KMS-11 (cell line): ENCODE measurements around the gene TARP.

Experiments used
- H2AFZ ChIP-seq: fragments of 200-600 bp; sonication (generic); 2 replicates; pipeline ENCODE4 v1.6.1; 2016; ENCODE audit warnings: antibody characterized with exemption, mixed run types, low read depth
- H3K27ac ChIP-seq: fragments of 200-600 bp; sonication (generic); 2 replicates; pipeline ENCODE4 v1.6.1; 2016; ENCODE audit warnings: mild to moderate bottlenecking, mixed run types
- H3K27me3 ChIP-seq: fragments of 200-600 bp; sonication (generic); 2 replicates; pipeline ENCODE4 v1.6.1; 2017; ENCODE audit warnings: mild to moderate bottlenecking, low read depth, mixed run types, moderate library complexity; ENCODE audit not compliant: insufficient read depth
- H3K36me3 ChIP-seq: fragments of 200-600 bp; sonication (generic); 2 replicates; pipeline ENCODE4 v1.6.1; 2017; ENCODE audit warnings: mild to moderate bottlenecking, mixed run types; ENCODE audit not compliant: insufficient read depth
- H3K4me1 ChIP-seq: fragments of 200-600 bp; sonication (generic); 2 replicates; pipeline ENCODE4 v1.6.1; 2016; ENCODE audit warnings: mild to moderate bottlenecking, low read depth, mixed run types; ENCODE audit not compliant: poor library complexity, severe bottlenecking
- H3K4me2 ChIP-seq: fragments of 200-600 bp; sonication (generic); 2 replicates; pipeline ENCODE4 v1.7.0; 2016; ENCODE audit warnings: mild to moderate bottlenecking, mixed run types
- H3K4me3 ChIP-seq: fragments of 200-600 bp; sonication (generic); IDR thresholded peaks from 2 replicates; pipeline ENCODE4 v1.6.1; 2017; ENCODE audit warnings: low read depth, low read length, mixed read lengths; ENCODE audit not compliant: insufficient read depth
- H3K79me2 ChIP-seq: fragments of 200-600 bp; sonication (generic); 2 replicates; pipeline ENCODE4 v1.6.1; 2016; ENCODE audit warnings: low read depth, mixed run types; ENCODE audit not compliant: insufficient read depth
- H3K9ac ChIP-seq: fragments of 200-600 bp; sonication (generic); 2 replicates; pipeline ENCODE4 v1.6.1; 2016; ENCODE audit warnings: mild to moderate bottlenecking, mixed run types
- H4K20me1 ChIP-seq: fragments of 200-600 bp; sonication (generic); 2 replicates; pipeline ENCODE4 v1.6.1; 2016; ENCODE audit warnings: mild to moderate bottlenecking, mixed run types; ENCODE audit not compliant: insufficient read depth
- TF ChIP-seq, protein P1 (sequence below): fragments of 200-600 bp; sonication (generic); conservative IDR thresholded peaks from 2 replicates; pipeline ENCODE4 v1.6.1; 2017; ENCODE audit warnings: low read depth, mild to moderate bottlenecking, antibody characterized with exemption, low read length, moderate library complexity, mixed read lengths

Gene TARP

DNA sequence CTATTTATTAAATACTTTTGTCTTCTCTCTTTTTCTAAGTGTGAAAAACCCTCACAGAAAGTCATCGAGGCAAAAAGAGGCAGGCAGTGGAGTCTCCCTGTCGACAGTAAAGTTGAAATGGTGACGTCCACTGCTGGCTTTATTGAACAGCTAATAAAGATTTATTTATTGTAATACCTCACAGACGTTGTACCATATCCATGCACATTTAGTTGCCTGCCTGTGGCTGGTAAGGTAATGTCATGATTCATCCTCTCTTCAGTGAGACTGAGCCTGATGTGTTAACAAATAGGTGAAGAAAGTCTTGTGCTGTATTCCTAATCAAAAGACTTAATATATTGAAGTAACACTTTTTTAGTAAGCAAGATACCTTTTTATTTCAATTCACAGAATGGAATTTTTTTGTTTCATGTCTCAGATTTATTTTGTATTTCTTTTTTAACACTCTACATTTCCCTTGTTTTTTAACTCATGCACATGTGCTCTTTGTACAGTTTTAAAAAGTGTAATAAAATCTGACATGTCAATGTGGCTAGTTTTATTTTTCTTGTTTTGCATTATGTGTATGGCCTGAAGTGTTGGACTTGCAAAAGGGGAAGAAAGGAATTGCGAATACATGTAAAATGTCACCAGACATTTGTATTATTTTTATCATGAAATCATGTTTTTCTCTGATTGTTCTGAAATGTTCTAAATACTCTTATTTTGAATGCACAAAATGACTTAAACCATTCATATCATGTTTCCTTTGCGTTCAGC is 43.4 kb downstream of the TARP start:
- no peak overlapping the region for H3K4me2 ChIP-seq
- TF ChIP-seq, protein P1, sequence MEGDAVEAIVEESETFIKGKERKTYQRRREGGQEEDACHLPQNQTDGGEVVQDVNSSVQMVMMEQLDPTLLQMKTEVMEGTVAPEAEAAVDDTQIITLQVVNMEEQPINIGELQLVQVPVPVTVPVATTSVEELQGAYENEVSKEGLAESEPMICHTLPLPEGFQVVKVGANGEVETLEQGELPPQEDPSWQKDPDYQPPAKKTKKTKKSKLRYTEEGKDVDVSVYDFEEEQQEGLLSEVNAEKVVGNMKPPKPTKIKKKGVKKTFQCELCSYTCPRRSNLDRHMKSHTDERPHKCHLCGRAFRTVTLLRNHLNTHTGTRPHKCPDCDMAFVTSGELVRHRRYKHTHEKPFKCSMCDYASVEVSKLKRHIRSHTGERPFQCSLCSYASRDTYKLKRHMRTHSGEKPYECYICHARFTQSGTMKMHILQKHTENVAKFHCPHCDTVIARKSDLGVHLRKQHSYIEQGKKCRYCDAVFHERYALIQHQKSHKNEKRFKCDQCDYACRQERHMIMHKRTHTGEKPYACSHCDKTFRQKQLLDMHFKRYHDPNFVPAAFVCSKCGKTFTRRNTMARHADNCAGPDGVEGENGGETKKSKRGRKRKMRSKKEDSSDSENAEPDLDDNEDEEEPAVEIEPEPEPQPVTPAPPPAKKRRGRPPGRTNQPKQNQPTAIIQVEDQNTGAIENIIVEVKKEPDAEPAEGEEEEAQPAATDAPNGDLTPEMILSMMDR, result no peak
- H3K36me3 ChIP-seq, result no peaks in the 10 kb centered on the region
- H3K27me3 ChIP-seq, result no peaks in the 10 kb centered on the region
- H4K20me1 ChIP-seq, result no peaks in the 10 kb centered on the region
- H3K27ac ChIP-seq, result no peak overlapping the region
- no peak overlapping the region for H2AFZ ChIP-seq
- no peaks in the 10 kb centered on the region for H3K4me1 ChIP-seq
- no peak overlapping the region for H3K9ac ChIP-seq
- H3K4me3 ChIP-seq, result no peak overlapping the region
- H3K79me2 ChIP-seq, result no peaks in the 10 kb centered on the region

DNA sequence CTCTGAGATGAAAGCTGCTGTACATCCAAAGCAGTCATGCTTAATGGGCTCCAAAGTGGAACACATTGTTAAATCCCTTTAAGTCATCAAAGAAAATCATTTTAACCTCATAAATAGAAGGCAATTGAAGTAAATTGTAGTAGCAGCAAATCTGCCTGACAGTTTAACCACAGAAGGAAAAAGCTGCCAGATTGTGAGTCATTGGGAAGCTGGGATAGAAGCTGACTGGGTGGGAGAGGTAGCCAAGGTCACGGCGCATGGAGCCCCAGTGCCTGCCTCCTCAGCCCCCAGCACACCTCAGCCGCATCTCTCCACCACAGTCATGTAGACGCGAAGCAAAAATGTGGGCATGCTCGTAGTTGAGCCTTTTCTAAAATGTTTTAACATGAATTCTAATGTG is 44.0 kb downstream of the TARP start:
- no peaks in the 10 kb centered on the region for H3K4me1 ChIP-seq
- no peaks in the 10 kb centered on the region for H4K20me1 ChIP-seq
- H3K27ac ChIP-seq, result no peak overlapping the region
- no peak overlapping the region for H3K4me3 ChIP-seq
- no peak overlapping the region for H2AFZ ChIP-seq
- TF ChIP-seq, protein P1, result no peak
- H3K4me2 ChIP-seq, result no peak overlapping the region
- H3K27me3 ChIP-seq, result no peaks in the 10 kb centered on the region
- no peaks in the 10 kb centered on the region for H3K79me2 ChIP-seq
- H3K36me3 ChIP-seq, result no peaks in the 10 kb centered on the region
- H3K9ac ChIP-seq, result no peak overlapping the region

DNA sequence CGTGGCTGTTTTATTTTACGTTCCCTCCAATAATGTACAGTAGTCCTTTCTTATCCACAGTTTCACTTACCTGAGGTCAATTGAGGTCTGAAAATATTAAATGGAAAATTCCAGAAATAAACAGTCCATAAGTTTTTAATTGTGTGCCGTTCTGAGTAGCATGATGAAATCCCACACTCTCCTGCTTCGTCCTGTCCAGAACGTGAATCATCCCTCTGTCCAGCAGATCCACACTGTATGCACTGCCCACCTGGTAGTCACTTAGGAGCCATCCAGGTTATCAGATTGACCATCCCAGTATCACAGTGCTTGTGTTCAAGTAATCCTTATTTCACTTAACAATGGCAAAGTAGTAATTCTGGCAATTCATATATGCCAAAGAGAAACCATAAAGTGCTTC is 49.0 kb downstream of the TARP start:
- H3K79me2 ChIP-seq, result no peaks in the 10 kb centered on the region
- H3K4me2 ChIP-seq, result no peak overlapping the region
- H3K27ac ChIP-seq, result no peak overlapping the region
- no peaks in the 10 kb centered on the region for H3K27me3 ChIP-seq
- TF ChIP-seq, protein P1, result no peak
- no peaks in the 10 kb centered on the region for H4K20me1 ChIP-seq
- no peaks in the 10 kb centered on the region for H3K4me1 ChIP-seq
- no peak overlapping the region for H2AFZ ChIP-seq
- peaks cover 3% of the 10 kb centered on the region; the same call in 1 of the 2 replicates for H3K36me3 ChIP-seq
- H3K9ac ChIP-seq, result no peak overlapping the region
- no peak overlapping the region for H3K4me3 ChIP-seq

DNA sequence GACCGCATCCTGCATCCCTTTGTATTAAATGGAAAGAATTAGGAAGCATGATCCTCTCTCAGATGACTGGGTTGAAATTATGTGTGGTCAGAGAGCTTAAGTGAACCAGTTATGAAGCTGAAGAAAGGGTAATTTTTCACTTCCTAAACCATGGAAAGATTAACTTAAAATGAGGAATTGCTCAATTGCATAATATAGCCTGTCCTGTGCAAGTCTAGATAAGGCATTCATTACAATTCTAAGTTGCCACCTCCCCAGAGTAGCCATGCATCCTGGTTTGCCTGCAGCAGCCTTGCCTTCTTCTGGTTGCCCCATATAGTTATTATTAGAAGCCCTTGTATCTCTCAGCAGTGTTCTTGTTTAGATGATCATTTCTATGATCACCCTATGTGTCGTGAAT is 50.1 kb downstream of the TARP start:
- H3K27me3 ChIP-seq, result no peaks in the 10 kb centered on the region
- no peaks in the 10 kb centered on the region for H3K4me1 ChIP-seq
- no peaks in the 10 kb centered on the region for H3K79me2 ChIP-seq
- TF ChIP-seq, protein P1, result no peak
- H4K20me1 ChIP-seq, result no peaks in the 10 kb centered on the region
- H3K9ac ChIP-seq, result no peak overlapping the region
- peaks cover 4% of the 10 kb centered on the region; the same call in 1 of the 2 replicates for H3K36me3 ChIP-seq
- H3K4me3 ChIP-seq, result no peak overlapping the region
- no peak overlapping the region for H3K27ac ChIP-seq
- no peak overlapping the region for H3K4me2 ChIP-seq
- H2AFZ ChIP-seq, result no peak overlapping the region
